Astrocyte of the cerebellum (primary cell): Measurements from ENCODE around the gene NDEL1.

Experiments
- DNase-seq: peaks from one replicate; pipeline ENCODE4 v3.0.0-alpha.2; 2011; ENCODE audit warnings: low read depth
- H3K4me3 ChIP-seq: 2 replicates; pipeline ENCODE4 v1.5.1; 2011; ENCODE audit warnings: mild to moderate bottlenecking, low read depth, low read length, moderate library complexity
- CTCF ChIP-seq: IDR thresholded peaks from 2 replicates; pipeline ENCODE4 v1.5.1; 2012; ENCODE audit warnings: low read length, low read depth, moderate library complexity, mild to moderate bottlenecking; ENCODE audit errors: missing control alignments
- in situ Hi-C: cut with HindIII; loops from 2 replicates; pipeline ENCODE4 v1.10.0; 2017; ENCODE audit warnings: low sequenced_read_pairs

Gene NDEL1

GRCh38 chr17:8405499-8406016 is 30.1 kb upstream of the NDEL1 start:
- no peak for DNase-seq
- in situ Hi-C loops, result loop anchor here (25.0 kb wide), 1 partner anchor 357 kb away; the partner anchor contains the start of gene SPDYE4
- H3K4me3 ChIP-seq, result no peak overlapping the region
- no peak for TF ChIP-seq CTCF

- no peak overlapping the region for H3K4me3 ChIP-seq
- no peak for DNase-seq
- no peak for TF ChIP-seq CTCF
- in situ Hi-C loops, result loop anchor here (25.0 kb wide), 1 partner anchor 356 kb away; the partner anchor contains the start of gene SPDYE4
Measured at GRCh38 chr17:8406174-8406573, 29.5 kb upstream of the NDEL1 start.

DNA sequence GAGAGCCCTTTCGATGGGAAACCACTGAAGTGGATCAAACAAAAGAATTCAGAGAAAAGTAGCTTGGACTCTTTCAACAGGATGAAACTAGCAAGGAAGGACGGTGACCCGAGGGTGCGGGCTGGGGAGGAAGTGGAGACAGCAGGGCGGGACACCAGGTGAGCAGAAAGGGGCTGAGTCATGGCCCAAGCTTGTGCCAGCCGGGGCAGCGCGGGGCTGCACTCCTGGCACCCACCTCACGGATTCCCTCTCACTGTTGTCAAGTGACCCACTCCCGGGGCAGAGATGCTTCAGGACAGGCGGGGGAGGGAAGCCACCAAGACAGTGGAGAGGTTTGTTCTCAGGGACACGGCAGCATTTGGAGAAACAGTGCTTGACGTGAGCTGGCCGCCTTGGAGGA is 27.3 kb upstream of the NDEL1 start:
- in situ Hi-C loops, result loop anchor here (25.0 kb wide), 1 partner anchor 354 kb away; the partner anchor contains the start of gene SPDYE4
- H3K4me3 ChIP-seq, result no peak overlapping the region
- TF ChIP-seq CTCF, result no peak
- no peak for DNase-seq

DNA sequence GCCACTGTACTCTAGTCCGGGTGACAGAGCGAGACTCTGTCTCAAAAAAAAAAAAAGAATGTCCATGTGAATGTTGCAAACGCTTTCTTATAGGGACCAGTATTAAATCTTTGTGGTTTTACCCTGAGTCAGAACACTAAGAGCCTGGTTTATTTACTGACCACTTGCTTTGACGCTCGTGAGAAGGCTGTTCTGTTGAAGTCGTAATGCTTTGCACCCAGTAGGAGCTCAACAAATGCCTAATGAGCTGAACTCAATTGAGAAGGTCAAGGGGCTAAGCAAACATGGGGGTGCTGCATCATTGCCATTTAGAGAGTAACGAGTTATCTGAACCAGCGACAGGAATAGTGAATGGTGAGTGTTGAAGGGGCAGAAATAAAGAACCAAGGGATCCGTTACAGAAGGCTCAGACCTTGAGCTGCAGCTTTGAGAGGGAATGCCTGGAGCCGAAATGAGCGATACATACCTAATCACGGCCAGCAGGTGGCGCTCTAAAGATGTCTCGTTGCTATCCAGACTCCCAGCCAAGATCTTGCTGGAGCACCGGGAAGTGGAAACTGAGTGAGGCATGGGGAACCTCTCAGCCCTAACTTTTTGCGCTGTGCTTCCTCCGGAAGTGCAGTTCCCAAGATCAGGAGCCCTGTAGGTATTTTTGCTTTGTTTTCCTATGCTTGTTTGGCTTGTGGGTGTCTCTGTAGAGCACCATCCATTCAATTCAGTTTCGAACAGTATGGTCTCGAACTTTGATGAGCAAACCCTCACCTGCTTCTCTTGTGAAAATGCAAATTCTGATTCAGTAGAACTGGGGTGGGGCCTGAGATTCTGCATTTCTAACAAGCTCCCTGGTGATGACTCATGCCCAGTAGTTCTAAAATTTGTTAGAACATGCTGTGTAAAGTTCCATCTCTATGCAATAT is 25.5 kb upstream of the NDEL1 start:
- no peak overlapping the region for H3K4me3 ChIP-seq
- in situ Hi-C loops, result loop anchor here (25.0 kb wide), 1 partner anchor 352 kb away; the partner anchor contains the start of gene SPDYE4
- peak; percentile 84 for TF ChIP-seq CTCF

DNA sequence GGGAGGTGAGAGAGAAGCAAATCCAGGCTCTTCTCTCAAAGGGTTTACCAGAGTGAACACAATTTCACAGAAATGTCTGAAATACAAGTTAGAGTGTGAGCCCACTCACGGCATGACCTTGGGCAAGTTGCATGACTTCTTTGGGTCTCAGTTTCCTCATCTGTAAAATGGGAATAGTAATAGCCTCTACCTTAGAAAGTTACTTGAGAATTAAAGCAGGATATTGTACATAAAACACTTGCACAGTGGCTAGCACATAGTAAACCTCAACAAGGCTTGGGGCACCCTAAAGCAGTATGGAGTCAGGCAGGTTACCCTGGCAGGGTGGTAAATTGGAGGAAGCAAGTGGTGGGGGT is 24.8 kb upstream of the NDEL1 start:
- H3K4me3 ChIP-seq, result no peak overlapping the region
- no peak for TF ChIP-seq CTCF
- in situ Hi-C loops, result loop anchor here (25.0 kb wide), 1 partner anchor 351 kb away; the partner anchor contains the start of gene SPDYE4

More for the DNA sequence above, 25.5 kb upstream of the NDEL1 start:
- peak; percentile 79 for DNase-seq

GRCh38 chr17:8412089-8412488 is 23.6 kb upstream of the NDEL1 start:
- in situ Hi-C loops, result loop anchor here (25.0 kb wide), 1 partner anchor 350 kb away; the partner anchor contains the start of gene SPDYE4
- H3K4me3 ChIP-seq, result no peak overlapping the region

More for the DNA sequence above, 24.8 kb upstream of the NDEL1 start:
- no peak for DNase-seq

More at GRCh38 chr17:8412089-8412488, 23.6 kb upstream of the NDEL1 start:
- TF ChIP-seq CTCF, result no peak
- no peak for DNase-seq
